OCI-LY3 (cell line): ENCODE data around the gene RHBDD1.
"Not testable (repeated sequence)": the region's sequence is repeated elsewhere in the genome, so short reads cannot be mapped to it uniquely, and the experiment has no call there.

Experiments used
- EZH2phosphoT487 ChIP-seq: fragments of 200-600 bp; shearing (Covaris generic); IDR thresholded peaks from 2 replicates; pipeline ENCODE4 v1.6.1; 2018; ENCODE audit warnings: antibody characterized with exemption, mixed run types, low read depth
- TF ChIP-seq, protein P1 (sequence below): fragments of 200-600, 300-600 bp; sonication (generic); IDR thresholded peaks from 2 replicates; pipeline ENCODE4 v1.5.1; 2014; ENCODE audit warnings: antibody characterized with exemption, low read length, low read depth

- TF ChIP-seq, protein P1, sequence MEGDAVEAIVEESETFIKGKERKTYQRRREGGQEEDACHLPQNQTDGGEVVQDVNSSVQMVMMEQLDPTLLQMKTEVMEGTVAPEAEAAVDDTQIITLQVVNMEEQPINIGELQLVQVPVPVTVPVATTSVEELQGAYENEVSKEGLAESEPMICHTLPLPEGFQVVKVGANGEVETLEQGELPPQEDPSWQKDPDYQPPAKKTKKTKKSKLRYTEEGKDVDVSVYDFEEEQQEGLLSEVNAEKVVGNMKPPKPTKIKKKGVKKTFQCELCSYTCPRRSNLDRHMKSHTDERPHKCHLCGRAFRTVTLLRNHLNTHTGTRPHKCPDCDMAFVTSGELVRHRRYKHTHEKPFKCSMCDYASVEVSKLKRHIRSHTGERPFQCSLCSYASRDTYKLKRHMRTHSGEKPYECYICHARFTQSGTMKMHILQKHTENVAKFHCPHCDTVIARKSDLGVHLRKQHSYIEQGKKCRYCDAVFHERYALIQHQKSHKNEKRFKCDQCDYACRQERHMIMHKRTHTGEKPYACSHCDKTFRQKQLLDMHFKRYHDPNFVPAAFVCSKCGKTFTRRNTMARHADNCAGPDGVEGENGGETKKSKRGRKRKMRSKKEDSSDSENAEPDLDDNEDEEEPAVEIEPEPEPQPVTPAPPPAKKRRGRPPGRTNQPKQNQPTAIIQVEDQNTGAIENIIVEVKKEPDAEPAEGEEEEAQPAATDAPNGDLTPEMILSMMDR = not testable (repeated sequence)
- not testable (repeated sequence) for TF ChIP-seq EZH2phosphoT487
Measured at GRCh38 chr2:226843001-226843400, 7.1 kb downstream of the RHBDD1 start.
